ENCODE data around the gene HES1.
A peak's percentile ranks its signal among the peaks of the same experiment; 100 is the strongest.

The HES1 gene

GRCh38 chr3:194102436-194102835 lies 33.5 kb upstream of the HES1 start:
- no peak for DNase-seq

GRCh38 chr3:194103505-194103904 lies 32.4 kb upstream of the HES1 start:
- no peak for DNase-seq

DNA sequence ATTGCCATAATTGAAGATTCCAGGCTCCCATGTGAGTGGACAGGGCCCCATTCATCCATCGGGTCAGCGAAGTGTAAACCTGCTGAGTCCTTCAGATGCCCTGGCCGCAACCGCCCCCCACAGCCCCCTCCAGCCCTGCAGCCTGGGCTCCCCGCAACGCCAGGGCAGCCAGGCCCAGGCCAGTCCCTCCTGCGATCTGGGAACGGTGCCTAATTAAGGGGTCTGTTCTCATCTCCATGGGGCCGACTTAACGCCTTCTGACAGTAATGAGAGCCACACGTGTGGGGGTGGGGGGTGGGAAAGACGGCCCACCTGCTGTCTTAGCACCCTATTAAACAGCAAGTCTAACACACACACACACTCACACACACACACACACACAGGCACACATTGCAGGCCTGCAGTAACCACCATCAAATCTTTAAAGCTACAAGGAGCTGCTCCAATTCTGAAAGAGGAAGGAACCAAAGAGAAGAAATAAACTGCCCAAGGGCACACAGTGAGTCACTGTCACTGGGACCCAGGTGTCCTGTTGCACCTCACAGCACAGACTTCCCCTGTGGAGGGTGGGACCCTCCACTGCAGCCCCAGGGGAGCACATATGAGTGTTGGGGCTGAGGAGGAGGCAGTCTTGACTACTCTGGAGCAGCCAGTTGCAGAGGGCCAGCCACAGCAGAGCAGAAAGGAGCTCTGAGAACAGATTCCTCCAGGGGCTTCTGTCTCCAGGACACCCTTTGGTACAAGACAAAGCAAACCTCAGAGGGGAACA lies 31.8 kb upstream of the HES1 start:
- DNase-seq, result peak; percentile 67

- no peak for DNase-seq
Observed at GRCh38 chr3:194105292-194105691, 30.7 kb upstream of the HES1 start.

GRCh38 chr3:194107107-194107506 lies 28.8 kb upstream of the HES1 start:
- DNase-seq, result no peak

GRCh38 chr3:194109192-194109863 lies 26.6 kb upstream of the HES1 start:
- DNase-seq, result no peak

DNA sequence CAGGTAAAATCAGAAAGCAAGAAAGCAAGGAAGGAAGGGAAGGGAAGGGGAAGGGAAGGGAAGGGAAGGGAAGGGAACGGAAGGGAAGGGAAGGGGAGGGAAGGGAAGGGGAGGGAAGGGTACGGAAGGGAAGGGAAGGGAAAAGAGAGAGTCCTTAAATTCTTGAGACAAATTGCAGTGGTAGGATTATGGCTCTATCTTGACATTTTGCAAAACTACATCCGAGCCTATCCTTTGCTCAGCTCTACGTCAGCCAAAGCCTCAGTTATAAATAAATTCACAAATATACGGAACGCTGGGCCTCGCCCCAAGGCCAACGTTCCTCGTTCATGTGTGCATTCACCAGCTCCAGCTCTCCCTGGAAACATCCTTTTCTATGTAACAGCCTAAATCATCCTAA lies 25.5 kb upstream of the HES1 start:
- DNase-seq, result no peak

GRCh38 chr3:194111336-194111735 lies 24.6 kb upstream of the HES1 start:
- DNase-seq, result no peak

DNA sequence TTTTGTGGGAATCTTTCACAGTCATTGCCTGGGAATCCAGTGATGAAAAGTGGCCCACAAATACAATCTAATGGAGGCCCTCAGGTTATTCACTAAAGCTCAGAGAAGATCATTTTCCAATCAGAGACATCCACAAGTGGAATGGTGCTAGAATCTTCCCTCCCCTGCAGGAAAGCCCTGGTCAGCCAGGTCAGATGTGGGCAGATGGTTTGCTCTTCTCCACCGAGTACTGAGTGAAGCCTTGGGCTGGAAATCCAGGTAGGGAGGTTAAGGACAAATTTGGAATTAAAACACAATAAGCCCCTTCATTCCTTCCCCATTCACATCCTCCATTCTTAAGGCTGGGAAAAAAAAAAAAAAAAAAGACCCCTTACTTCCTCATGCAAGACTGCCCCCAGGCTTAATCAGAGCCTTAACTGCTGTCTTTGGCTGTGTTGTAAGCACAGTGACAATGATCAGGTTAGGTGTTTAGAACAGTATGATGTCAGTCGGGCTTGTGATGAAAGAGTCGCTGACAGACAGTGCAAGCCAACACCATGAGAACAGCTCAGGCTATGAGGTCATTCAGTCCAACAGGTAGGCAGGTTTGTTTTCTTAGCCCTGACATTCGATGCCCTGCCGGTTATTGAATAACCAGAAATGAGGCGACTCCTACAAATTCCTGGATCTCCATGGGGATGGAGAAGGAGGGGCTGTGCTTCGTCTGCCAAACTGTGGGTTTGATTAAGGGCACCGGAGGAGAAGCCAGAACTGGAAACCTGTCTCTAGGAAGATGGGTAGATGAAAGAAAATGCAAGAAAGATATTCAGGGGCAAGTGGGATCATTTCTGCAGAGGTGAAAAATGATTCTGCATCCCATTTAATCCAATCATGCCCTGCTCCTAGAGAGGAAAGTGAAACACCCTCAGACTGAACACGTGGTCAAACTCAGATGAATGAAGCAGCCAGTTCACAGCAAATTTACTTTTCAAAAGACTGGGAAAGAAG lies 23.5 kb upstream of the HES1 start:
- no peak for DNase-seq

GRCh38 chr3:194114123-194114522 lies 21.8 kb upstream of the HES1 start:
- DNase-seq, result no peak

DNA sequence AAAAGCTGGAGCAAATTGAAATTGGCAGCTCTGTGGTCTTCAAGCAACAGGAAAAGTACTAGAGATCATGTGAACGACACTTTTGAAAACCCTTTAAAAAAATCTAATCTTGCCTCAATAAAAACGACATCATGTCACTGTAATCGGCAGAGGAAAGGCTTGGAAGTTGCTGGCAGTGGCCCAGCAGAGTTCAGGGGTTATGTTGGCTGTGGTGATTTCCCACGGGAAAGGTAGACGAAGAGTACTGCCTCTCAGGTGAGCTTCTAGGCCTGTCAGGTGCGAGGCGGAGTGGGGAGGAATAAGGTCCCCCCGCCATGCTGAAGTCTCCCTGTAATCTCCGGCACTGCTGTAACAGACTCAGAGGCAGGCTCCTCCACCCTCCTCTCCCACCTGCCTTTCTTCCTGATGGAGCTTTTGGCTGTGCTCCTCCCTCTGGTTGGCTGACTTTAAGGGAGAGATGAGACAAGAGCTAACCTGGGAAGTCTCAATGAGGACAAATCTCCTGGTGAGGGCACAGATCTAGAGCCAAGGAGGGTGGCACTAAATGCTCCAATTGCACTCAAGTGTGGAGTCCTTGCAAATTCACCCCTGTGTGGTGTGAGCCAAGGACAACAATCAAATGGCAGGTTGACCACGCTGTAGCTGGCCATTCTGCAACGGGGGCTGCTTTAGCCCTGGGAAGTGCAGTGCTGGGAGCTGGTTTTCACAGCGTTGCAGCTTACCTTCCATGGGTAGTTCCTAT lies 18.7 kb upstream of the HES1 start:
- DNase-seq, result no peak

DNA sequence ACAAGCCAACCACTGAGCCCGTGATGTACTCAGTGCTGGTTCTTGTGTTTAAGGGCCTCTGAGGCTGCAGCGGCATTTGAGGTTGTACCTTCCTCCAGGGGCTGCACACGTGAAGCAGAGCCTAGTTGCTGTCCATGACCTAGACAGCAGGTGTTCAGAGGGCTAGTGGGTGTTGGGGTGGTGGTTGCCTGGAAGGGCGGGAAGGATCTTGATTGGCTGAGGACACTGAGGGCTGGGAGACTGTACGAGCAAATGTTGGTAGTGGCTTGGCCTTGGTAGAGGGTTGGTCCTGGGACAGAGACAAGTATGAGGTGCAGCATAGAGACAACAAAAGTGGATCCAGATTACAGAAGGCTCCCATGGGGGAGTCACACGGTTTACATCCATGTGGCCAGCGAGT lies 17.0 kb upstream of the HES1 start:
- no peak for DNase-seq

DNA sequence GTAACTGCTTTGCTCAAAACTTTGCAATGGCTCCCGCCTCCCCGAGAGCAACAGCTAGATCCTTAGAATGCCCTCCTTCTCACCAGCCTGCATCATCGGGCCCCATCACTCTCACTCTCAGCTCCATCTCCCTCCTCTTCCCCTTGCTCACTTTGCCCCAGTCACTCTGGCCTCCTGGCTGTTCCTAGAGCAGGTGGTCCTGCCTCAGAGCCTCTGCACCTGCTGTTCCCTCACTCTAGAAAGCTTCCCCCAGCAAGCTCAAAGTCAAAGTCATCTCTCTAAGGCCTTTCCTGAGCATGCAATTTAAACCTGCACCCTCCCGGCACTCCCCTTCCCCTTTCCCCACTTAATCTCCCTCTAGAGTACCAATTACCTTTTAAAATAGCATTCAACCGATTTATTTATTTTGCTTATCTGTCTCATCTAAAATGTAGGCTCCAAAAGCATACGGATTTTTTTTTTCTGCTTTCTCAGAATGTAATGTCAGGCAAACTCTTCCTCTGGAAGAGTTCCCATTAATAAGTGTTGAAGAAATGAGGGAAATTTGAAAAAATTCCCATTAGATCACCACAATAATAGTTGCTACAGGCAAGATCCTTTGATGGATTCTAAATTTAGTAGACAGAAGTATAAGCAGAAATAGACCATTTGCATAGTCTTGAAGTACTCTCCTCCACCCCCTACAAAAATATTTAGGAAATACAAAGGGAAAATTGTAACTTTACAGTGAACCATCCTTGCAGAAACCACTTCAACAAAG lies 15.9 kb upstream of the HES1 start:
- DNase-seq, result no peak

- no peak for DNase-seq
Observed at GRCh38 chr3:194120789-194121770, 14.9 kb upstream of the HES1 start.

DNA sequence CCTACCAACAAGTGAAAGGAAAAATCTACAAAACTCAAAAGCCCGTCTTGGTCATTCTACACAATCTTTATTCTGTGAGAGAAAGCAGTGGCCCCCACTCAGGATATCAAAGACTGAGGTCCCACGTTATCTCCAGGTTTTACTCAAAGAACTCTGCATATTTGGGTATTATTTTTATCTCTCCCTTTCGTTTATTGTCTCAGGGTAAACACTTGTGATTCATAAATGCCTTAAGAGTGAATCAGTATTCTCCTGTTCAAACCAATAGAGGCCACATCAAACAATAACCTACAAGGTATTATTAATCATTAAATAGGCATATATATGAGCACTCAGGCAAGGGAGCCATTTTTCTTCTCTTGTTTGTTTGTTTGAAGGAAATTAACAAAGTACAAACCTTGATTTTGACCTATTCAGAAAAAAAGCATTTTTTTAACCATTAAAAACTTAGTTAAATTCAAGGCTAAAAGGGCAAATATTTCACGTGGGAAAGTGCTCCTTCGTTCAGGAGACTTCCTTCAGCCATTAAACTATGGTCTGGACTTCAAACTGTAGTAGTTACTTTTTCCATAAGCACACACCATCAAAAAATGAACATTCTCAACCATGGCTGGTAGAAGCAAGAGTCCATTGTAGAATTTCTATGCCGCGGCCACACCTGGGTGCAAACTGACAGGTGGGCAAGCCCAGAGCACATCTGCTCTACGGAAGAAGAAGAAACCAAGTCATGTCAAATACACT lies 13.9 kb upstream of the HES1 start:
- DNase-seq, result no peak

GRCh38 chr3:194123726-194124125 lies 12.2 kb upstream of the HES1 start:
- DNase-seq, result no peak

- DNase-seq, result no peak
Observed at GRCh38 chr3:194124193-194124592, 11.8 kb upstream of the HES1 start.

GRCh38 chr3:194125442-194125841 lies 10.5 kb upstream of the HES1 start:
- no peak for DNase-seq

DNA sequence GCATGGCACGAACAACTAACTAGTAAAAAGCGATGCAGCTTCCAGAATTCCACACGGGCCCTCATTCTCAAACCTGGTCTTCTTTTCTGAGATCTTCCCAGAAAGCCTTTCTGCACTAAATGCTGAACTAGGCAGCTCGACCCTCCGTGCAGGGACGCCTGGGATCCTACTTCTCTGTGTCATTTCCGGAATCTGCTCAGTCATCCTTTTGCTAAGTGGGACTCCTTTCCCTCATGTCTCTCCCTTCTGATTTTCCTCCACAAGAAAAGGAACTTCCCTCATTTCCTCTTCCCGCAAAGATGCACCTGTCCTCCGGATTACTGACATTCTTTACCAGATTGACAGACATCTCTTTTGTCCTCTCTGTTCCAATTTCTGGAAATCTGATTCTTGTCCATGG lies 9.2 kb upstream of the HES1 start:
- no peak for DNase-seq
